GM12864 (cell line): Measurements from ENCODE around the gene CLDN4.

Experiments used
- DNase-seq: peaks from one replicate; pipeline ENCODE4 v3.0.0-alpha.2; 2011; ENCODE audit warnings: low read depth
- H3K4me3 ChIP-seq: 2 replicates; pipeline ENCODE4 v1.5.1; 2011; ENCODE audit warnings: mild to moderate bottlenecking, low read depth, low read length, control low read depth
- CTCF ChIP-seq: IDR thresholded peaks from 2 replicates; pipeline ENCODE4 v1.5.1; 2011; ENCODE audit warnings: low read depth, mild to moderate bottlenecking, moderate library complexity, low read length, control low read depth, inconsistent platforms; ENCODE audit errors: missing control alignments

CLDN4 gene

GRCh38 chr7:73860859-73861258, 30.1 kb downstream of the CLDN4 start, which contains the start of gene TMEM270:
TSS of gene TMEM270 (plus strand) at chr7:73861159. CDS start at chr7:73861195, 36 bp downstream.
- TF ChIP-seq CTCF, result no peak
- DNase-seq, result no peak
- no peak within 1 kb of the TSS for H3K4me3 ChIP-seq

- H3K4me3 ChIP-seq, result no peak overlapping the region
- no peak for TF ChIP-seq CTCF
- no peak for DNase-seq
Observed at GRCh38 chr7:73861305-73861704, 30.5 kb downstream of the CLDN4 start.

GRCh38 chr7:73864981-73865711, 34.4 kb downstream of the CLDN4 start:
- no peak overlapping the region for H3K4me3 ChIP-seq
- no peak for TF ChIP-seq CTCF
- no peak for DNase-seq

- H3K4me3 ChIP-seq, result no peak overlapping the region
- no peak for DNase-seq
- TF ChIP-seq CTCF, result peak; percentile 65
Observed at GRCh38 chr7:73865738-73866445, 35.1 kb downstream of the CLDN4 start.

GRCh38 chr7:73866446-73866767, 35.6 kb downstream of the CLDN4 start:
- no peak overlapping the region for H3K4me3 ChIP-seq
- no peak for TF ChIP-seq CTCF
- DNase-seq, result no peak

GRCh38 chr7:73869011-73869798, 38.4 kb downstream of the CLDN4 start:
- TF ChIP-seq CTCF, result no peak
- DNase-seq, result no peak

More at GRCh38 chr7:73869011-73869798, 38.4 kb downstream of the CLDN4 start:
- no peak overlapping the region for H3K4me3 ChIP-seq
